GM12892 (cell line): Measurements from ENCODE around the gene KRABD2.

ENCODE experiments used
- DNase-seq: peaks from one replicate; pipeline ENCODE4 v3.0.0; 2011; ENCODE audit not compliant: insufficient read length
- FAIRE-seq: peaks from 2 replicates; lab custom pipeline; 2011; peaks lifted over from hg19 to GRCh38; lab: Jason Lieb, UNC
- POLR2A ChIP-seq: IDR thresholded peaks from 2 replicates; pipeline ENCODE4 v1.6.1; 2011; ENCODE audit warnings: low read depth, low read length, control low read depth
- POLR2AphosphoS5 ChIP-seq: IDR thresholded peaks from 2 replicates; pipeline ENCODE4 v1.6.1; 2011; ENCODE audit warnings: low read depth, low read length, control low read depth
- TAF1 ChIP-seq: IDR thresholded peaks from 2 replicates; pipeline ENCODE4 v1.6.1; 2011; ENCODE audit warnings: low read depth, mild to moderate bottlenecking, control low read depth, low read length, borderline replicate concordance

Gene KRABD2

GRCh38 chr17:8372422-8372821 lies 4.1 kb downstream of the KRABD2 start:
- DNase-seq (no peak), FAIRE-seq (no peak)
- TF ChIP-seq TAF1 (no peak), POLR2A (no peak)

GRCh38 chr17:8371786-8372185 lies 4.7 kb downstream of the KRABD2 start:
- FAIRE-seq: no peak
- DNase-seq: no peak

GRCh38 chr17:8369944-8370343 lies 6.6 kb downstream of the KRABD2 start:
- TF ChIP-seq POLR2A: no peak
- TF ChIP-seq TAF1: no peak
- TF ChIP-seq POLR2AphosphoS5: no peak
- FAIRE-seq: no peak
- no peak for DNase-seq

More at GRCh38 chr17:8371786-8372185, 4.7 kb downstream of the KRABD2 start:
- no peak for TF ChIP-seq POLR2A
- no peak for TF ChIP-seq TAF1
- TF ChIP-seq POLR2AphosphoS5: no peak

GRCh38 chr17:8368193-8368592 lies 8.3 kb downstream of the KRABD2 start:
- FAIRE-seq: no peak
- TF ChIP-seq TAF1: no peak
- no peak for TF ChIP-seq POLR2A
- TF ChIP-seq POLR2AphosphoS5: no peak
- DNase-seq: no peak

- no peak for FAIRE-seq
- TF ChIP-seq POLR2AphosphoS5 (no peak), TAF1 (no peak), POLR2A (no peak)
- no peak for DNase-seq
Observed at GRCh38 chr17:8366231-8366630, 10.3 kb downstream of the KRABD2 start.

GRCh38 chr17:8365143-8365542 lies 11.4 kb downstream of the KRABD2 start:
- FAIRE-seq: no peak

GRCh38 chr17:8362651-8363332 lies 13.7 kb downstream of the KRABD2 start:
- no peak for DNase-seq
- FAIRE-seq: no peak
- TF ChIP-seq TAF1: no peak
- no peak for TF ChIP-seq POLR2AphosphoS5
- TF ChIP-seq POLR2A: no peak

More at GRCh38 chr17:8365143-8365542, 11.4 kb downstream of the KRABD2 start:
- no peak for DNase-seq
- TF ChIP-seq TAF1 (no peak), POLR2A (no peak), POLR2AphosphoS5 (no peak)

- no peak for DNase-seq
- TF ChIP-seq POLR2A: no peak
- no peak for TF ChIP-seq POLR2AphosphoS5
- TF ChIP-seq TAF1: no peak
- no peak for FAIRE-seq
Observed at GRCh38 chr17:8360751-8361150, 15.8 kb downstream of the KRABD2 start.

- FAIRE-seq (no peak), DNase-seq (no peak)
- no peak for TF ChIP-seq POLR2A
- TF ChIP-seq POLR2AphosphoS5: no peak
- TF ChIP-seq TAF1: no peak
Observed at GRCh38 chr17:8360260-8360659, 16.2 kb downstream of the KRABD2 start.

- no peak for TF ChIP-seq POLR2A
- DNase-seq: no peak
- no peak for FAIRE-seq
Observed at GRCh38 chr17:8359769-8360168, 16.7 kb downstream of the KRABD2 start.

- TF ChIP-seq POLR2AphosphoS5 (no peak), TAF1 (no peak), POLR2A (no peak)
- DNase-seq (no peak), FAIRE-seq (no peak)
Observed at GRCh38 chr17:8357910-8358309, 18.6 kb downstream of the KRABD2 start.

- TF ChIP-seq POLR2A: no peak
- no peak for TF ChIP-seq TAF1
- TF ChIP-seq POLR2AphosphoS5: no peak
- no peak for DNase-seq
- no peak for FAIRE-seq
Observed at GRCh38 chr17:8354236-8354635, 22.3 kb downstream of the KRABD2 start.
